ENCODE results near the gene SLC7A8.

The SLC7A8 gene

DNA sequence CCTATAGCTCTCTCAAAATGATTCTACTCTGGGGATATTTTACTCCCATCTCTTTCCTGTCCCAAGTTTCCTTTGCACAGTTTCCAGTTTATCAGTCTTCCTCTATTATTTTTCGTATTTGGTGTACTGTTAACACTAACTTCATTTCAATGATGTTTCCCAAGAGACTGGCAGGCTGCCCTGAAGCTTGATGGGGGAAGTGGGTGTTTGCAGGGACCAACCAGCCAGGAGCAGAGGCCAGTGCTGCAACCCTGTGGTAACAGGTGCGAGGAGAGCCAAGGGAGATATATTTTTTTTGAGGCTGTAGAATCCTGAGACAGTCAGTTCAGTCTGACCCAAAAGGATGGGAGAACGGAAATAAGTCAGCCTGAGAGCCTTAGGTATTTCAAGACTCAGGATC lies 52.6 kb downstream of the SLC7A8 start:
- no peak for DNase-seq (ENCODE audit: low read depth)

DNA sequence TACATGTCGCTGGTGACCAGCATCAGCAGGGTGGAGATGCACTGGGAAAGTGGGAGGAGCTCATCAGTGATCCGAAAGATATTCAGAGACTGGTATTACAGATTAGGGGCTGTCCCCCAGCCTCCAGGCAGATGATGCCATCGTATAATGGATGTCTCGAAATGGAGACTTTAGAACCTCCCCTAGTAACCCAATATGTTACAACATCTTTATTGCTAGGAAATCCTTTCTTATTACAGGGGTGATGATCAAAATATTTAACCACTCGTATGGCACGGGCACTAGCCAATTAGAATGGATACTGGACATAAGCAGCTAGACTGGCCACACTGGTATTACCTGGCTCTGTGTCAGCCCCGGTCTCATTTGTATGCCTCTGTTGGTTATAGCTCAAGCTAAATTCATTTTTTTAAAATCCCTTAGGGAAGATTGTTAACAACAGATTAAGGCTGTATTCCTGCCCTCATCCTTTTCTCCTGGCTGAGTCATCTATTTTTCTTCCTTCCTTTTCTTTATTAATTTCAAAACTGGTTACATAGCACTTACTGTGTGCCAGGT lies 53.6 kb downstream of the SLC7A8 start:
- no peak for DNase-seq (ENCODE audit: low read depth)

DNA sequence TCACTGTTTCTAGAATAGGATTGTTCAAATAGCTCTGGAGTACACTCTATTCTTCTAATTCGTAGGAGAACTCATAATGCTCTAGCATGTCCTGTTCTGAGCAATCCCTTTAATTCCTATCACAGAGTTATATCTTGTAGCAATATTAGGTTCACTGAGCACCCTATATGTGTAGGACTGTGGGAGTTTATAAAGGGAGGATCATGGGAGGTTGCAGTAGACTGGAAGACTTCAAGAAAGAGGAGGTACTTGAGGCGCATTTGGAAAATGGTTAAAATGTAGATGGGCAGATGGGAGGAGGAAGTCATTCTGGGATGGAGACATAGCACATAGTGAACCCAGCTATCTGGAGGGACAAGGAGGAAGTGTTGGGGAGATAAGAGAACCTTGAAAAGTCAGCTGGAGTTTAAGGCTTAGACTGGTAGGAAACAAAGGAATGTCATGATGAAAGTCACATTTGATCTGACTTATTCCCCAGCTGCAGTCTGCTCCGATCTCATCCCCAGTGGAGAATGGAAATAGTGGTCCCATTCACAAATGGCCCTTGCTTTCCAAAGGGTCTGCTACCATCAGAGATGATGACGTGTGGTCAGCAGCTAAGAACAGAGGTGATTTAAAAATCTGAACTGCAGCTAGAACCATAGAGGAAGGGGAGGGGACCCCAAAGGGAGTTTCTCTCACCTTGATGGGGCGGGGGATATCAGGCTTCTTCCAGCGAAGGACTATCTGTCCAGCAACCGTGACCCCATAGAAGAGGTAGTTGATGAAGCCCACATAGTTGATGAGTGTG lies 54.3 kb downstream of the SLC7A8 start:
- DNase-seq (ENCODE audit: low read depth): no peak

DNA sequence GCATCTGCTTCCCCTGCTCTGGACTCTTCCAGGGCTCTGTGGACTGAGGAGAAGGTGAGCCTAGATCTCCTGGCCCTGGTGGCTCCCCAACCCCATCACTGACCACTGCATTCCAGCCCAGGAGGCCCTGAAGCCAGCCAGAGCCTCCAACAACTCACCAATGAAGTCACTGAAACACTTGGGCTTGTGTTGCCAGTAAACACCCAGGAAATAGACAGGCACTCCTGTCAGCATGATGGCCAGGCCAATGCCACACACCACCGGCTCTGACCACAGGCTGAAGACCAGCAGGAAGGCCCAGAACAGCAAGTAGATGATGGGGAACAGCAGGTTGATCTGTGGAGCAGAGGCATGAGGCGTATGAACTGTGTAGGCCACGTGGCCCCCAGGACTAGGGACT lies 55.6 kb downstream of the SLC7A8 start:
- DNase-seq (ENCODE audit: low read depth): no peak

DNA sequence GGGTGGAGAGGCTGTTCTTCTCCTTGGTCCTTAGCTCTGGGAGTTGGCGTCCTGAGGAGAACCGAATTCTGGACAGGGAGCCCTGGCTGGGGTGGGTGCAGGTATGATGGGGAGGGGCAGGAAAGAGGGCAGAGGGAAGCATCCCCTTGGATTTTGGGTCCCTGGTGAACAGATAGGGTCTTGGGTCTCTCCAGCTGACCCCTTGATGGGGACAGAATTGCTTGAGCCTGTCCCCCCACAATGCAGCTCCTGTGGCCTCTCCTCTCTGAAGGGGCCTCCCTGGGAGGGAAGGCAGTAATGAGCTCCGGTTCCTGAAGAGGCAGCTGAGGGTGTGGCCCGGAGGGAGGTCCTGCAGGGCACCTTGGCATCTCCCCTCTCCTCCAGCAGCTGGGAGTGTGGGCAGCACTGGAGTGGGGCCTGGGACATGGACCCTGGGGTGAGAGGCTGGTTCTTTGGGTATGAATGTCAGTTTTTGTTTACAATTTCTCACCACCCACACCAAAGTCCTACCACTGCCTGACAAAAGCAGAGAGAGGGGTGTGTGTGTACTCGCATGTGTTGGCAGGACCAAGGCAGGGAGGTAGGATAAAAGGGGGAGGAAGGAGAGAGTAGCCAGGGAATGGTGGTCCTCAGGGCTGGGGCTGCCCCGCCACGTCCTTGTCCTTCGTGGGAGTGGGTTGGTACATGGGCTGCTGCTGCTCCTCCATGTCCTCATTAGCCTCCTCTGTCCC lies 56.7 kb downstream of the SLC7A8 start:
- DNase-seq (ENCODE audit: low read depth): no peak

DNA sequence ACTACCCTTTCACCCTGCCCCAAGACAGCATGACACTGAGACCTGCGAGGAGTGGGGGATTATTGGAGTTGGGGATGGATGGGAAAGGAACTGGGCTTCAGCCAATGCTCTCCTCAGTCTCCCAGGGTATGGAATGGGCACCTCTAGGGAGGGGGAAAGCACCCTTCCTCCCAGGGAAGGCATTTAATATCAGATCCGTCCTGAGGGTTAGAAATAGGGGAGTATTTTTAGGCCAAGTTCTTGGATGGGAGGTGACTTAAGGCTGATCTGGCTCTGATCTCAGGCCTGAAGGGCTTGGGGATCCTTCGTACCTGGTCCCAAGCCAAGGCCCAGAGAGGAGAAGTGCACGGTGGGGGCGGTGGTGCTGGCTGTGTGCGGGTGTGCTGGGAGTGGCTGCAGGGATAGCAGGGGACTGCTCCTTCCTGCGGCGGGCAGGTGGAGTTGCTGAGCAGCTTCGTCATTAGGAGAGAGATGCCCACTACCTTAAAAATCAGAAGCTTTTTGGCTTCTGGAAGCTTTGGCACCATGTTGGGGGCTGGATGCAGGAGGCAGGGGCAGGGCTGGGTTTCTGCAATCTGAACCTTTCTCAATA lies 57.4 kb downstream of the SLC7A8 start:
- no peak for DNase-seq (ENCODE audit: low read depth)

DNA sequence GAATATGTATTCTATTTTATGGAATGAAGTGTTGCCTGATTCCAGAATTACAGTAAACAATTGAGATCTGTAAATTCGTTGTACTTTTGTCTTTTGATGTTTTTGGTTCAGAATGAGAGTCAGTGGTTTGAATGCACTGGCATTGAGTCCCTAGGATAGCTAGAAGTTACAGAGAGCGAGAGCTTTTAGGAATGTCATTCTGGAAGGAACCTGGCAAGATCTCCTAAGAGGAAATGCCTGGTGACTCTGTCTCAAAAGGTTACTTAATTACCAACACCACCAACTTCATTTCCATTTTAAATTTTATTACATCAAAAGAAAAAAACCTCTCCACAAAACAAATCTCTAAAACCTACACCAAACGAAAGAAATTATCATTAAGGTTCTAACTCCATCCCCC lies 58.4 kb downstream of the SLC7A8 start:
- DNase-seq (ENCODE audit: low read depth): no peak

DNA sequence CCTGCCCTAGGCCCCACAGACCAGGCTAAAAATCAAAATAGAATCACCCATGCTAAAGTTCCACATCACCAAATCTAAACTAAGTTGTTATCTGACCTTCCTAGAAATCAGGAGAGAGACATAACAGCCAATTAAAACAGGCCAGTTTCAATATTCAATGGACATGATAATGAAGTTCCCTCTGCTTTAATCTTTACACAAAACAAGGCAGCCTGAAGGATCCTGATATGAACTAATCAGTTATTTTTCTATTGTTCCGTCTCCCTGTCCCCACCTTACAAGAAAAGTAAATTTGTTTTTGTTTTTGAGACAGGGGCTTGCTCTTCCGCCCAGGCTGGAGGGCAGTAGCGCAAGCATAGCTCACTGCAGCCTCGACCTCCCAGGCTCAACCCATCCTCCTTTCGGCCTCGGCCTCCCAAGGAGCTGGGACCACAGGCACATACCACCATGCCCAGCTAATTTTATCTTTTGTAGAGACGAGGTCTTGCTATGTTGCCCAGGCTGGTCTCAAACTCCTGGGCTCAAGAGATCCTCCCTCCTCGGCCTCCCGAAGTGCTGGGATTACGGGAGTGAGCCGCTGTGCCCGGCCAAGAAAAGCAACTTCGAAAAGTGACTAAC lies 59.0 kb downstream of the SLC7A8 start:
- no peak for DNase-seq (ENCODE audit: low read depth)

DNA sequence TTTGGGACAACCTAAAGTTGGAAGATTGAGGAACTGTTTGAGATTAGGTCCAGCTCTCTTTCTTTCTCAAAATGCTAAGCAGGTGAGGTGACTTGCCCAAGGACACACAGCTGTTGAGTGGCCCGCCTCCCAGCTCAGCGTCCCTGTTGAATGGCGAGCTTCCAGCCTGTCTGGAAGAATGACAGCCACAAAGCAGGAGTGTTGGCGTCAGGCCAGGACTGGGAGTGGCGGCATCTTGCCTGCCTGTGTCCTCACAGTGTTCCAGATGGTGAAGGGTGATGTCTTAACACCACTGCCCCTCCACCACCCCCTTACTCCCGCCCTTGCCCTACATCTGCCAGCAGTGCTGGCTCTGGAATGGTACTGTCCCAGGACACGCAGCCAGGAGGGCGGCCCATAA lies 60.0 kb downstream of the SLC7A8 start:
- no peak for DNase-seq (ENCODE audit: low read depth)

DNA sequence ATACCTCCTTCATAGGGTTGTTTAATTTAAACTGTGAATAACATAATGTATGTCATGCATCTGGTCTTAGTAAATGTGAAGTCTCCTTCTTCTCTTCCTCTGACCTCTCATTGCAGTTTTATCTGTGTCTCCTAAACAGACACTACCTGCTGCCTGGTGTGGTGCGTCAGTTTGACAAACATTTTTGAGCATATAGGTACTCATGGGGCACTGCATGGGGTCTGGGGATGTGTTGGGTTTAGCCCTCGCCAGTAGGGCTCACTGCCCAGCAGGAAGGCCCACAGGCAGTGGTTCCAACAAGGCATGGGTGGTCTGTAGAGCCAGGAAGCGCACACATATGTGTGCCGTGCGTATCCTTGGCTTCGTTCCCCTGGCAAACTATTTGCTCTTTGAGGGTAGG lies 61.4 kb downstream of the SLC7A8 start:
- DNase-seq (ENCODE audit: low read depth): no peak

DNA sequence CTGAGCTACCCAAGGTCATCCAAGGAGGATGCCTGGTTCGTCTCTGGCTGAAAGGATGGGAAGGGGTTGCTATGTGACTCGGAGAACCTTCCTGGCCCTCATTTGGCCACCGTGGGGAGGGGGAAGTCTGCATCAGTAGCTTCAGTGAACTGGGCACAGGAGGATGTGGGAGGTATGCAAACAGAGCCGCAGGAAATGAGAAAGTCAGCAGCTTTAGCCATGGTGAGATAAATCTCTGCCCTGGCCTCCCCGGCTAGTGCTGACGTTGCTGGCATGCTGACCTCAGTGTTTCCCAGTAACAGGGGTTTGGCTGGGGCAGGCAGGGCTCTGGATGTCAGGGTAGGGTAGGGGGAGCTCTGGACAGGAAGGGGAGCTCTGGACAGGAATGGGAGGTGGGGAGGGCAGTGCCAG lies 62.1 kb downstream of the SLC7A8 start:
- no peak for DNase-seq (ENCODE audit: low read depth)

DNA sequence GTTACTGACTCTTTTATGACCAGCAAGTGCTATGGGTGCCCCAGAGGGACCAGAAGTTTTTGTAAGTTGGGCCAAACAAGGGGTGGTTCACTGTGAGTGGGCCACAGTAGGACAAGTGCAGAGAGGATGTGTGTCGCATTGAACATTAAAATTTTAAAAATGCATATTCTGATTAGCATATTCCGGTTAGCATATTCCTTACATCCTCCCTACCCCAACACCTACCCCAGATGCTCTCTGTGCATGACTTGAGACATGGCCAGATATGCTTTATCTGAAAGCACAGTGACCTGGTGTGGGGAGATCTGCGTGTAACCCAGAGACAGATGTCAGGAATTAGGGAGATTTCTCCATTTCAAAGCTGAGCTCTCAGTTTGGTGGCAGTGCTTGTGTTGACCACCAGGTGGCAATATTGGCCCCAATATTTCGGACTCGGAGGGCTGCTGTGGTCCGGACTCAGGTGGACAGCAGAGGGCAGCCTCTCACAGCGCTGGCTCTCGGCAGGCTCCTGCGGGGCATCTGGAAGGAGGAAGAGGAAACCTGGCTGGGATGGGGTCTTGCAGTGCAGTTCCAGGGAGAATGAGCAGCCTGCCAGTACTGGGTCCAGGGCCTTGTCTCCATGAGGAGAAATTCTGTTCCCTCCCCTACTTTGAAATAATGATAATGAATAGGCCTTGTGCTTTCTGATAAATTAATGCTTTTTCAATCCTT lies 62.8 kb downstream of the SLC7A8 start:
- peak; percentile 60 for DNase-seq (ENCODE audit: low read depth)

DNA sequence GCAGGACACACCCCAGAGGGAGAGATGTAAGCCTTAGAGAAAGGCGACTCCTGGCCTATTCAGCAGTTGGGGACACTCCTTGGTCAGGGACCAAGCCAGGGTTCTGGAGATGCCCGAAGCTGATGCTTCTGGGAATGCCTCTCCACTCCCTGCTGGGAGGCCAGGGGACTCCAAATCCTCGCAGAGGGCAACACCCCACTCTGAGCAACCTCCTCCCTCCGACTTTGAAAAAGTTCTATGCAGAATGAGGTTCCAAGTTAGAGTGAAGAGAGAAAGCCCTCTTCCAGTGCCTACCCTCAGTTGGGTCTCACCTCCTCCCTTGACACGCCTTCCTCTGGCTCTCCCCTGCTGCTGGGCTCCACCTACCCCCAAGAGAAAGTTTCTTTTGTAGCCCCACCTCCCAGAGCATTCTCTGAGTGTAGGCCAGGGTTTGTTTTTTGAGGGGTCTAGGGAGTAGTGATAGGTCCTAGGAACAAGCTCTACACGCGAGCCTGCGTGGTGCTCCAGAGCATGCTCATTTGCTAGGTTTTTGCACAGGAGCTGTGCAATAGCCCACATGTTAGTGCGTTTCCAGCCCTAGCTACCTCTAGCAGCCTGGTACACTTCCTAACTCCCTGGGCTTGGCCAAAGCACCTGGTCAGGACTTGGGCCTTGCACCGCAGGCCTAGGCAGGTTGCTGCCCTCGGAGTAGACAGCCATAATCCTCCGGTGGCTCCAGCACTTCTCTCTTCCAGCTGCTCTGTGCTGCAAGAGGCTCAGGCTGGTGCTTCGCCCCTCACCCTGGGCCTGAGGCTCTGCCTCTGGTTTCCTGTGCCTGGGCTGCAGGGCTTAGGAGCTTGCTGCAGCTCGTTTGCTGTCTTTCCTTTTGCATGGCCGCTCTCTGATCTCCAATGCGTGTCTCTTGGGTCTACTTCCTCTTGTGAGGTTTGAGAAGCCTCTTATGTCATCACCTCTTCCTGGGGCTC lies 63.8 kb downstream of the SLC7A8 start:
- peak; percentile 29 for DNase-seq (ENCODE audit: low read depth)

DNA sequence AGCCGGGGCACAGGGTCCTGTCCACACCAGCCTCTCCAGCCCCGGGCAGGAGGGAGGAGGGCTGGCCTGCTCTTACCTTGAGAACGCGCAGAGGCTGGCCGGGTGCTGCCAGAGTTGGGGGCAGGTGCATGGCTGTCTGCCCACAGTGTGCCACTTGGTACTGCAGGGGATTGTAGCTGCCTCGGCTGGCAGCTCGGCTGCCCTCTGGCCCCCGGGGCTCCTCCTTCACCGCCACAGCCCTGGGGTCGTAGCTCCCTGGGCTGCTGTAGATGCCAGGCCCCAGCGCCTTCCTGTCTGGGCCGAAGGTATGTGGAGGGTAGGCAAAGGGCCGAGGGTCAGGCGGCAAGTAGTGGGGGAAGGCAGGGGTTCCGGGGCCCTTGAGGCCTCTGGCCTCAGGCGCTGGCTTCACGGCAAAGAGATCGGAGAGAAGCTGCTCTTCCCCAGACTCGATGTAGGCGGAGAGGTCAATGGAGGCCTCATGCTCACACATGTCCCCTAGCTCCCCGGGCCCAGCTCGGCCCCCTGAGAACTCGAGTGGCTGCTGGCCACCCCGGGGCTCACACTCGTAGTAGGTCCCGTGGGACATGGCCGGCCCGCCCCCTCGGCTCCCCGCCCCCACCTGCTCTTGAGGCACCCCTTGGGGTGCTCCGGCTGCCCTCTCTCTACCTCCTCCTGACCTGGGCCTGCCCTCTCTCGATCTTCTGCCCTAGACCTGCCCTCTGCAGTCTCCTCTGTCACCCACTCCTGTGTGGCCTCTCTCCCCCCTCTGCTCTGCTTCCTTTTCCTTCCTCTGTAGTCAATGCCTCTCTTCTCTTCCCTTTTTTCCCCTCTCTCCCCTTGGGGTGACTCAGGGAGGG lies 64.7 kb downstream of the SLC7A8 start, which contains the start of gene CEBPE:
Gene CEBPE, minus strand, starts transcription at position 750 of the 857 bp plus-strand sequence. Its CDS starts 164 bp downstream, at position 586.
- DNase-seq (ENCODE audit: low read depth): no peak

DNA sequence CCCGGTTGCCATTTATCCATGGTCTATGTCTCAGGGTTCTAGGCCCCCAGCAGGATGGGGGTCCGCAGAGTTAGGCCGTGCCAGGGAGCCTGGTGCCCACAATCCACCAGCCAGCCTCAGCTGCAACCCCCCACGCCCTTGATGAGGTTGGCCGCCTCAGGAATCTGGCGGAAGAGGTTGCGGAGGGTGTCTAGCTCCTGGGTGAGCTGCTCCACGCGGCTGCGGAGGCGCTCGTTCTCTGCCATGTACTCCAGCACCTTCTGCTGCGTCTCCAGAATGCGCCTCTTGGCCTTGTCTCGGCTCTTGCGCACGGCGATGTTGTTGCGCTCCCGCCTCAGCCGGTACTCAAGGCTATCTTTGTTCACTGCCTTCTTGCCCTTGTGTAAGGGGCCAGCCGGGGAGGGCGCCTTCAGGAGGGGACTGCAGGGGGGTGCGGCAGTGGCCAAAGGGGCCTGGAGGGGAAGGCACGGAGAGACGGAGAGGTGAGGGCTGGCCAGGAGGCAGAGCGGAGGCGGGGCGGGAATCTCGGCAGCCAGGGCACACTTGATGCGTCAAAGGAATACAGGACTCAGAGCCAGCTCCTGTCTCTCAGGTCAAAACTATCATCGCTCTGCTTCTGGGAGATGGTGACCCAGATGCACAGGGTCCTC lies 66.0 kb downstream of the SLC7A8 start:
- no peak for DNase-seq (ENCODE audit: low read depth)

DNA sequence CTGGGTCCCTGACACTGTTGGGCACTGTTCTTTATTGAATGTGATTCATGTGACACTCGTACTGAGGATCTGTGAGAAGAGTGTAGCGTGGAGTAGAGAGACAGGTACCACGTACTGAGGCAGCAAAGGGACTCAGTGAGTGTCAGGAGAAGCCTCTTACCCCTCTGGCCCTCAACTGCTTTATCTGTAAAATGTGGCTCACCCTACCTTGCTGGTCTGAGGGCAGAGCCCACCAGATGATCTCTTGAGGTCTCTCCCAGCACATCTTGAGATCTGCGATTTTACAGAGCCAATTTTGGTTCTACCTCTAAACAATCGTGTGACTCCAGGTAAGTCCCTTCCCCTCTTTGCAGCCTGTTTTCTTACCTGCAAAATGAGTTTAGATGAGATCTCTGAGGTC lies 67.5 kb downstream of the SLC7A8 start:
- DNase-seq (ENCODE audit: low read depth): no peak

DNA sequence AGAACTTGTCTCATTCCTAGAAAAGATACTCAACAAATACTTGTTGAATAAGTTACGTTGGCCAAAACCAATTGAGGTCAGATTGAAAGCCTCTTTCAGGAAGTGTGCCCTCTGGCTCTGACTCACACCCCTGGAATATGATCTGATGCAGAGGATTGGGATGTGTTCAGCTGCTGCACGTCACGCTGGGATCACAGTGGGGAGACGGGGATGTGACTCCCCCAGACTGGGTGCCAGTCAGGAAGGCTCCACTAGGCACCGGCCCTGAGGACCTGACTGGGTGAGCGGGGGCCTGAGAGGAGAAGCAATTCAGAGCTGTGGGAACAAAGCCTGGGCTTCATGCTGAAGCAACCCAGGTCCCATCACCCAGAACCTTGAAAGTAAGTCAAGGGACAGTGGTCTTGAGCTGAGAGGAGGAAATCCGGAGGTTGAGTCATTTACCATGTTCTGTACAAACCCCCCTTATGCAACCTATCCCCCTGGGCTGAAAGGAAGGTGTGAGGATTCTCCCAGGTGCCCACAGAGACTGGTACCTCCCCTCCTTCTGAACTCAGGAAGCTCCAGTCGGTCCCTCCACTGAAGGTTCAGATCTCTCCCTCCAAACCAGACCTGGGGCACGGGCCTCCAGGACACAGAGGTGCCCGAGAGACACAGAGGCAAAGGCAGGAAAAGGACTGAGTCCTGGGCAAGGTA lies 68.3 kb downstream of the SLC7A8 start:
- DNase-seq (ENCODE audit: low read depth): no peak

DNA sequence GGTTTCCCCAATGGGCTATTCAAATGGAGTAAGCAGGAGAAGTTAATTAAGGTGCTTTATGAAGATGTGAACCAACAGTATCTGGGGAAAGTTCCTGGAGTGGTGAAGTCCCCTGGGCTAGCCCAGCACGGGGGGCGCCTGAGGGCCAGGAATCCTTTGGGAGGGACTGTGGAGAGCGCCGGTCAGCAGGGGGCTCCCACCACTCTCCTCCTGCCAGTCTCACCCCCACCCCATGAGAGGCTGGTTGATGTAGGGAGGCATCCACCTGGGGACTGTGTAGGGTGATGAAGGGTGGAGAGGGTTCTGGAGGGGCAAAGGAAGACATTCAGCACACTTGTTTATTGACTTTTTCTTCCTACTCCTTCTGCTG lies 68.8 kb downstream of the SLC7A8 start:
- DNase-seq (ENCODE audit: low read depth): no peak

DNA sequence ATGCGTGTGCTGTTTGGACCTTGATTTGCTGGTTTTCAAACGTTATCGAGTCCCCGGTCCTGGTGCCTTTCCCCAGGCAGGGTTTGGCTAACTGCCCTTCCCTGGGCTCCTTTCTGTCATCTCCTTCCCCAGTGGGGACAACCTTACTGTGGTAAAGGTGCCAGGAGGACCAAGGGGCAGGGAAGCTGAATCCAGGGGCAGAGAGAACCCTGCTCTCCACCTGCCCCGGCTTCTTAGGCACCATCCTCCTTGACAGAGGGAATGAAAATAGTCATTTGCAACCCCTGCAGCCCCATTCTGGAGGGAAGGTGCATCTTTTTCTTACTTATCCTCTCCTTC lies 69.4 kb downstream of the SLC7A8 start:
- no peak for DNase-seq (ENCODE audit: low read depth)

Data from T-helper 22 cell (primary cell).